Left ventricle myocardium inferior (tissue), 1 donor: ENCODE results near the gene LRRC25. TPM values are rescaled to one million over a fixed set of nuclear protein-coding genes. Genes with fewer than 3 reads are reported as not detected.

Source experiments
- DNase-seq: peaks from one replicate; pipeline ENCODE4 v3.0.0-alpha.2; 2020
- H3K27ac ChIP-seq: fragments of 200-600 bp; replicated peaks from 2 replicates; pipeline ENCODE4 v1.8.0; 2021
- H3K27me3 ChIP-seq: fragments of 200-600 bp; 2 replicates; pipeline ENCODE4 v1.8.0; 2021; ENCODE audit warnings: low read depth
- H3K36me3 ChIP-seq: fragments of 200-600 bp; 2 replicates; pipeline ENCODE4 v1.8.0; 2021
- H3K4me1 ChIP-seq: fragments of 200-600 bp; 2 replicates; pipeline ENCODE4 v1.8.0; 2021
- H3K4me3 ChIP-seq: fragments of 200-600 bp; 2 replicates; pipeline ENCODE4 v1.8.0; 2021; ENCODE audit warnings: mild to moderate bottlenecking, moderate library complexity
- H3K9me3 ChIP-seq: fragments of 200-600 bp; replicated peaks from 2 replicates; pipeline ENCODE4 v1.8.0; 2021
- CTCF ChIP-seq: fragments of 200-600 bp; IDR thresholded peaks from 2 replicates; pipeline ENCODE4 v1.8.0; 2021; ENCODE audit warnings: antibody characterized with exemption, mild to moderate bottlenecking, borderline replicate concordance
- intact Hi-C: fragments of 100-400 bp; cut with micrococcal nuclease; formaldehyde crosslinking; loops from one replicate; pipeline ENCODE4 v1.11.0; 2022
- long read RNA-seq: library from polyadenylated mRNA; unstranded; transcript quantifications from one replicate; pipeline ENCODE4 v2.0.0, GENCODE V29; 2021
- total RNA-seq: library from RNA; stranded (reverse); fragmentation: NEBNext Ultra II Directional; extraction: Animal tissue kit (Norgen Biotek cat#: 25700); gene quantifications from one replicate; pipeline ENCODE4 v1.2.1, GENCODE V29; 2021
- donor health status: DM: no; HTN: yes; CAD: no; lungs with severe emphysema.

The LRRC25 gene
- 2.4 TPM for total RNA-seq
- long read RNA-seq, partial matches to known transcripts: 0 of 2 reads
- long read RNA-seq, other reads (novel, unspliced or antisense): 0 of 2 reads

- intact Hi-C loops: no loop called here
- Histone ChIP-seq H3K9me3 (no peaks in the 10 kb centered on the region), H3K27ac (peak within 1 kb of the TSS; percentile 51), H3K27me3 (peaks cover 23% of the 10 kb centered on the region), H3K36me3 (no peaks in the 10 kb centered on the region), H3K4me3 (peak within 1 kb of the TSS; percentile 48), H3K4me1 (peaks cover 24% of the 10 kb centered on the region)
- peak; percentile 46 for DNase-seq
- no peak for TF ChIP-seq CTCF
Measured at GRCh38 chr19:18397242-18398202, at the start of gene LRRC25. Gene LRRC25, minus strand, starts transcription at chr19:18397622. Its CDS starts 659 bp downstream, at chr19:18396963.

- no peak for TF ChIP-seq CTCF
- Histone ChIP-seq H3K36me3 (peaks cover 84% of the 10 kb centered on the region), H3K4me3 (no peak overlapping the region), H3K9me3 (no peaks in the 10 kb centered on the region), H3K4me1 (peaks cover 29% of the 10 kb centered on the region), H3K27ac (no peak overlapping the region), H3K27me3 (no peaks in the 10 kb centered on the region)
- DNase-seq: no peak
- intact Hi-C loops: no loop called here
Measured at GRCh38 chr19:18446811-18447359, 49.5 kb upstream of the LRRC25 start.

- Histone ChIP-seq H3K9me3 (no peaks in the 10 kb centered on the region), H3K27ac (no peak overlapping the region), H3K27me3 (no peaks in the 10 kb centered on the region), H3K36me3 (peaks cover 78% of the 10 kb centered on the region), H3K4me1 (peaks cover 24% of the 10 kb centered on the region), H3K4me3 (no peak overlapping the region)
- DNase-seq: no peak
- TF ChIP-seq CTCF: no peak
- intact Hi-C loops: no loop called here
Measured at GRCh38 chr19:18446145-18446810, 48.9 kb upstream of the LRRC25 start.

GRCh38 chr19:18445262-18445948 is 48.0 kb upstream of the LRRC25 start:
- no peak for TF ChIP-seq CTCF
- Histone ChIP-seq H3K36me3 (peaks cover 71% of the 10 kb centered on the region), H3K9me3 (no peaks in the 10 kb centered on the region), H3K27me3 (no peaks in the 10 kb centered on the region), H3K4me3 (no peak overlapping the region), H3K4me1 (peaks cover 15% of the 10 kb centered on the region), H3K27ac (no peak overlapping the region)
- no peak for DNase-seq
- intact Hi-C loops: no loop called here

GRCh38 chr19:18444513-18444912 is 47.1 kb upstream of the LRRC25 start:
- intact Hi-C loops: no loop called here
- no peaks in the 10 kb centered on the region for H3K27me3 ChIP-seq
- H3K4me1 ChIP-seq: peaks cover 14% of the 10 kb centered on the region
- H3K27ac ChIP-seq: no peak overlapping the region
- no peak overlapping the region for H3K4me3 ChIP-seq
- DNase-seq: no peak
- peaks cover 62% of the 10 kb centered on the region for H3K36me3 ChIP-seq
- no peaks in the 10 kb centered on the region for H3K9me3 ChIP-seq
- no peak for TF ChIP-seq CTCF
